Measurements from ENCODE around the gene TTC22.

- TF ChIP-seq CTCF (IDR thresholded peaks at IDR 0.05) (no peak), EZH2phosphoT487 (IDR thresholded peaks at IDR 0.05) (no peak)
Observed at GRCh38 chr1:54764922-54765561, 36.1 kb downstream of the TTC22 start.

Data from neural progenitor cell (in vitro differentiated cells).